Liver (tissue), 3 donors: ENCODE data around the gene DAD1.

Experiments
- CTCF ChIP-seq: fragments of 150-350 bp; IDR thresholded peaks from 2 replicates; pipeline ENCODE4 v1.5.1; 2017; ENCODE audit warnings: improper control_type of control experiment, low read depth, low read length; ENCODE audit not compliant: missing input control
- EGR1 ChIP-seq, 2 donors: IDR thresholded peaks; 2 replicates each; pipeline ENCODE4 v1.6.1; 2016 to 2018; ENCODE audit warnings: antibody characterized with exemption in 2 of 2, low read depth in 2 of 2
- YY1 ChIP-seq: IDR thresholded peaks from 2 replicates; pipeline ENCODE4 v1.6.1; 2016; ENCODE audit warnings: antibody characterized with exemption, mild to moderate bottlenecking
- ZBTB33 ChIP-seq: IDR thresholded peaks from 2 replicates; pipeline ENCODE4 v1.6.1; 2016; ENCODE audit warnings: antibody characterized with exemption
- donor health status: healthy.
- donor health status: healthy.

GRCh38 chr14:22551605-22551997, 37.4 kb downstream of the DAD1 start:
- TF ChIP-seq CTCF, result no peak
- TF ChIP-seq YY1, result no peak
- TF ChIP-seq ZBTB33, result no peak
- TF ChIP-seq EGR1 (IDR thresholded peaks at IDR 0.05; ENCODE audit: low read depth in 2 of 2), result no peak
